Measurements from ENCODE around the gene PCDH9.

PCDH9 gene

GRCh38 chr13:67210208-67210607, 19.9 kb downstream of the PCDH9 start:
- no peak for TF ChIP-seq CTCF (IDR thresholded peaks at IDR 0.05; ENCODE audit: low read depth, low read length)
- no peak overlapping the region for H3K4me3 ChIP-seq (ENCODE audit: low read depth, low read length)

- no peak overlapping the region for H3K4me3 ChIP-seq (ENCODE audit: low read depth, low read length)
- TF ChIP-seq CTCF (IDR thresholded peaks at IDR 0.05; ENCODE audit: low read depth, low read length) = no peak
These were observed 21.6 kb downstream of the PCDH9 start for GRCh38 chr13:67208552-67208951.

- H3K4me3 ChIP-seq (ENCODE audit: low read depth, low read length) = no peak overlapping the region
- TF ChIP-seq CTCF (IDR thresholded peaks at IDR 0.05; ENCODE audit: low read depth, low read length) = no peak
These were observed 25.4 kb downstream of the PCDH9 start for GRCh38 chr13:67204764-67205163.

- no peak for TF ChIP-seq CTCF (IDR thresholded peaks at IDR 0.05; ENCODE audit: low read depth, low read length)
- no peak overlapping the region for H3K4me3 ChIP-seq (ENCODE audit: low read depth, low read length)
These were observed 29.5 kb downstream of the PCDH9 start for GRCh38 chr13:67200605-67201004.

- no peak overlapping the region for H3K4me3 ChIP-seq (ENCODE audit: low read depth, low read length)
- no peak for TF ChIP-seq CTCF (IDR thresholded peaks at IDR 0.05; ENCODE audit: low read depth, low read length)
These were observed 30.0 kb downstream of the PCDH9 start for GRCh38 chr13:67200183-67200582.

GRCh38 chr13:67197704-67198103, 32.4 kb downstream of the PCDH9 start:
- TF ChIP-seq CTCF (IDR thresholded peaks at IDR 0.05; ENCODE audit: low read depth, low read length) = no peak
- H3K4me3 ChIP-seq (ENCODE audit: low read depth, low read length) = no peak overlapping the region

GRCh38 chr13:67193979-67194378, 36.2 kb downstream of the PCDH9 start:
- no peak overlapping the region for H3K4me3 ChIP-seq (ENCODE audit: low read depth, low read length)
- TF ChIP-seq CTCF (IDR thresholded peaks at IDR 0.05; ENCODE audit: low read depth, low read length) = no peak
